ENCODE measurements around the gene SMARCC2.

DNA sequence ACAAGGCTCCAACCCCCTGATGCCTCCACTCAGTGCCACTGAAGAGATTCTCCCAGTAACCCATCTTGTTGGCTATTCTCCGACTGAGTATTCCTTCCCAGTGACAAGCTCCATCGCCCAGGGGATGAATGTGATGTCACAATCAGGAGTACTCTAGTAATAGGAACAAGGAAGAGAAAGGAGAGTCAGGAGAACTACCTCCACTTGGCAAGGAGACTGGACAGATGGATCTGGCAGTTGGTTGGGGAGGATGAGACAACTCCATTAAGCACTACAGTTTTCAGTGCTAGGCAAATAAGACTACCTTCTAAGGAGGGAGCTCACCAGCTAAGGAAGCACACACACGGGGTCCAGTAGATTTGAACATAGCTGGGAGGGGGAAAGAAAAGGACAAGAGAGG lies 27.2 kb upstream of the SMARCC2 start:
- TF ChIP-seq POLR2AphosphoS5 (IDR thresholded peaks at IDR 0.05; ENCODE audit: borderline replicate concordance, low read depth, low read length) (no peak), EZH2 (IDR thresholded peaks at IDR 0.05) (no peak)
